HG03521 (cell line): ENCODE data around the gene SMURF1.

Experiments
- ATAC-seq: cut with Tn5 transposase; IDR thresholded peaks from one replicate; pipeline ENCODE4 v1.9.1; 2021; ENCODE audit warnings: mild to moderate bottlenecking, moderate library complexity; ENCODE audit not compliant: unreplicated experiment

Gene SMURF1

GRCh38 chr7:99098286-99098823, 45.6 kb downstream of the SMURF1 start:
- ATAC-seq = no peak

DNA sequence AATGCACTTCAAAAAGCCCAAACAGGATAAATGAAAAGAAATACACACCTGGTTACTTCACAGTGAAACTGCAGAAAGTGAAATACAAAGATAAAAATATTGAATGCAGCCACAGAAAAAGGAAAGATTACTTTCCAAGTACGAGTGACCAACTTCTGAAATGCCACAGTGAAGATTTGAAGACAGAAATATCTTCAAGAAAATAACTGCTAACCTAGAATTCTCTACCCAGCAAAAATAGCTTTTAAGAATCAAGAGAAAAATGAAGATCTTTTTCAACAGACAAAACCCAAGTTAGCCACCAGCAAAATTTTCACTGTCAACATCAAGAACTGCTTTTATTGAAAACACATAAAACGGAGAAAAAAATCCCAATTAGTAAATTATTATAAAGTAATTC, 46.2 kb downstream of the SMURF1 start:
- ATAC-seq = no peak

DNA sequence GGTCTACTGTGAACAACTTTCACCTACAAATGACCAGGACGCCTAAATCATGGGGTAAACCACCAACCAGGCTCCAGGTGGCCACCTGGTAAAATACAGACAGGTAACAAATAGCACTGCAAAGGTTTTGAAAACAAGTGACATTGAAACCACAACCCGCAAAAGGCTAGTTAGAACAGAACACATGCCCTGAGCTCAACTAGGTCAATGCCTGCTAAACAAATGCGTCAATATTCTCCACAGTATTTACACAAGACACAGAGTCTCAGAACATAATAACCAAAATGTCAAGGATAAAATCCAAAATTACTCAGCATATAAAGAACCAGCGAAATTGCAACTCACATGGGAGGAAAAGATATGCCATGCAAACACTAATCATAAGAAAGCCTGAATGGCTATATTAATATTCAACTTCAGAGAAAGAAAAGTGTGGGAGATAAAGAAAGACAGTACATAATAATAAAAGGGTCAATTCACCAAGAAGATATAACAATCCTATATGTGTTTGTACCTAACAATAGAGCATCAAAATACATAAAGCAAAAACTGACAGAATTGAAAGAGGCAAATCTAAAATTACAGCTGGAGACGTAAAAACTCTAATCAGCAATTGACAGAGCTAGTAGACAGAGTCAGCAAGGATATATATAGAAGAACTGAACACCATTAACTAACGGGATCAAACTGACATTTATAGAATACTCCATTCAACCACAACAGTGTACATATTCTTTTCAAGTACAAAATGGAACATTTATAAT, 47.6 kb downstream of the SMURF1 start:
- ATAC-seq = no peak

DNA sequence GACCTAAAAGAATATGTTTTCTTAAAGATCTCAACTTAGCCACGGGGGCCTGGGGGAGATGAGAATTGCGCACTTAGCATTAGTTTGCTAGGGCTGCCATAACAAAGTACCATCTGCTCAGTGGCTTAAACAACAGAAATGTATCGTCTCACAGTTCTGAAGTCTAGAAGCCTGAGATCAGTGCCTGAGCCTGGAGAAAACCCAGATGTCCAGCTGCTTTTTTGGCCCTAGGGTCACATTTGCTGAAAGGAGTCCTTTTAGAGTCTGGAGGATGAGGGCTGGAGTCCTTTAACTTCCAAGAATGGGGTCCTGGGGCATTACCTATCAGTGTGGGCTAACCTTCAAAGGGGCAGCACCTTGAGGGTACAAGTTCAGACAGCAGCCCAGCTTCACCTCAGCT, 48.2 kb downstream of the SMURF1 start:
- no peak for ATAC-seq

DNA sequence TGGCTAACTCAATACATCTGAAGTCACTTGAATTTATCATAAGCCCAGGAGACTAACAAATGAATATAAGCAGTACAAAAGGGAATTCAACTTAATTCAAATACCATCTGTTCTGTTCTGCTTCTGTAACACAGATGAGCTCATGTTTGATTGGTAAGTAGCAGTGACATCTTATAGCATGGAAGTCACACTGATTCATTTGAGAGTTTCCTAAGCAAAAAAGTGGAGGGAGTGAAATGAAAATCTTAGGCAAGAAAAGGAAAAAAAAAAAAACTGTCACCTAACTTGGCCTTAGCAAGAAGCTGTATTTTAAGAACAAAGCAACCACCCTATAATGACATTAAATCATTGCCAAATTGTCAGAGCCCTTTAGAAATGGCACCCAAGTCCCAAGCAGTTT, 49.5 kb downstream of the SMURF1 start:
- ATAC-seq = no peak

DNA sequence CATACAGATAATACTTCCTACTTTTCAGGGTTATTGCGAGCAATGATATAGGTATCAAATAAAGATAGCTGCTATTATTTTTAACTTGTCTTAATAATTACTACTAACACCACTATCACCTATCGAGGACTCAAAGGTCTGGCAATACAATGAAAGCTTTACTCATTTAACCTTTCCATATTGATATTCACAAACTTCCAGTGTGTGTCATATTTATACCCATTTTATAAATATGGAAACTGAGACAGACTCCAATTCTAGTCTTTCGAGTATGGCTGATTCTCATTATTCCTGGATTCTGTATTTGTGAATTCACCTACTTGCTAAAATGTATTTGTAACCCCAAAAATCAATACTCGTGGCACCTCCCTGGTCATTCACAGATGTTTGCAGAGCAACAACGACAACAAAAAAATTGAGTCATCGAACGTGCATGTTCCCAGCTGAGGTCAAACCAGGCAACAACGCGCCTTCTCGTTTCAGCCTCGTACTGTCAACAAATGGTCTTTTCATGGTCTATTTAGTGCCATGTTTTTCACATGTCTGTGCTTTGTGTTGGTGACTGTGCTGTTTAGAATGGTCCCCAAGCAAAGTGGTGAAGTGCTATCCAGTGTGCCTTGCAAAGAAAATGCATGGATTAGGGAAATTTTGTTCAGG, 51.7 kb downstream of the SMURF1 start:
- ATAC-seq = no peak

- no peak for ATAC-seq
Measured at GRCh38 chr7:99090771-99091542, 53.0 kb downstream of the SMURF1 start.

GRCh38 chr7:99089914-99090629, 53.8 kb downstream of the SMURF1 start:
- no peak for ATAC-seq

GRCh38 chr7:99086944-99087343, 57.0 kb downstream of the SMURF1 start:
- no peak for ATAC-seq

- ATAC-seq = no peak
Measured at GRCh38 chr7:99086532-99086931, 57.4 kb downstream of the SMURF1 start.

DNA sequence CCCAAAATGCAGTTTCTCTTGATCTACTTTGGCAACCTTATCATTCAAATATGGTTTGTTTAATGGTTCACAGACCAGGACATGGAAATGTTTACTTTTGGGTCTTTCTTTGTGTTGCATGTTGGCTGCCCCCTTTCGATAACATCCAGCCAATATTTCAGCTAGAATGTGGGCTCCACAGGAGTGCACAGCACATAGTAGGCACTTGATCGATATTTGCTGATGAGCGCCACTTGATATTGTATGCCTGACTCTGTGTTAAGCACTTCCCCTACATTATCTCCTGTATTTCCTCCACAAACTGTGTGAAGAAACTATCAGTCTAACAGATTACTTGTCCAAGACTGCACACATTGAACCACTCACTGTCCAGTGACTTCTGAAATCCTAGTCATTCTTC, 60.2 kb downstream of the SMURF1 start:
- no peak for ATAC-seq

GRCh38 chr7:99083068-99083651, 60.7 kb downstream of the SMURF1 start:
- ATAC-seq = no peak

GRCh38 chr7:99080679-99081078, 63.2 kb downstream of the SMURF1 start:
- no peak for ATAC-seq

DNA sequence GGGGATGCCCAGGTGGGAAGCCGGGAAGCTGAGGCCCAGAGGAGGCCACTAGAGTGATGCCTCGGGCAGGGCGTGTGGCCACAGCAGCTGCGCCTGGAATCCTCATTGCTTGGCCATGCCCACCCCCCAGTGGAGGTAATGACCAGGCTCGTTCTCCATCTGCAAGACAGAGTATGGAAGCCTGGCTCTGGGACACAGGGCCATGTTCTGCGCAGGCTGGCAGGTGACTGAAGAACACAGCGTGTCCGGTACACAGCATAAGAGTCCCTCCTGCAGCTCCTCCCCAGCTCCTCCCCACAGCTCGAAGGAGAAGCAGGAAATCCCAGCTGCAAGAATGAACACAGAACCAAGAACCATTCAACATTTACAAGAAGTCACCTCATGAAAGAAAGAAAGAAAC, 64.8 kb downstream of the SMURF1 start:
- no peak for ATAC-seq

GRCh38 chr7:99078416-99078815, 65.5 kb downstream of the SMURF1 start:
- ATAC-seq = no peak

DNA sequence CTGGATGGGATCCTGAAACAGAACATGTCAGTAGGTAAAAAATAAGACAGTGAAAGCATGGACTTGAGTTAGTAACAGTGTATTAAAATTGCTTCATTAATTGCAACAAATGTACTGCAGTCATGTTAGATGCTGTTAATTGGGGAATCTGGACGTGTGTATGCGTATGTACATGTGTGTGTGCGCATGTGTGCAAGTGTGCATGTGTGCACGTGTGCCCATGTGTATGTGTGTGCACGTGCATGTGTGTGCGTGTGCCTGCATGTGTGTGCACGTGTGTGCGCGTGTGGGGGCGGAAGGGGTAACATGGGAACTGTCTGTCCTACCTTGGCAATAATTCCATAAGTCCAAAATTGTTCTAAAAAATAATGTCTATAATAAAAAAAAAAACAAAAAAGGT, 67.3 kb downstream of the SMURF1 start:
- no peak for ATAC-seq

- ATAC-seq = no peak
Measured at GRCh38 chr7:99073839-99074446, 70.0 kb downstream of the SMURF1 start.

- no peak for ATAC-seq
Measured at GRCh38 chr7:99072126-99072525, 71.8 kb downstream of the SMURF1 start.

DNA sequence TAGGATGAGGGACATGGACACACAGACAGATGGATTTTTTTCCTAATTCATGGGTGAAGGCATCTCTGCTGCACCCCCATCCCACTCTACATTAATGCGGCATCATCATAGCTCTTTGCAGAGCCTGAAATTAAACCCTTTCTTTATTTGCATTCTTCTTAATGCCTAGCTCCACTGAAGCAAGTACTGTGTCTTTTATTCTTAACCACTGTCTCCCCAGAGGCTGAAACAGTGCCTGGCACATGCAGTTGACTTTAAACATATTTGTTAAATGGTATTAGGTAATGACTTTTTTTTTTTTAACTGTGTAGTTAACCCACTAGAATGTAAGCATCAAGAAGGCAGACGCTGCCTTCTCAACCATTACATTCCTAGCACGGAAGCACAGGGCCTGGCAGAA, 73.5 kb downstream of the SMURF1 start:
- ATAC-seq = no peak
